SK-N-SH (cell line): ENCODE results near the gene TGFB2. TPM values are rescaled to one million over a fixed set of nuclear protein-coding genes. Genes with fewer than 3 reads are reported as not detected.
A peak's percentile ranks its signal among the peaks of the same experiment; 100 is the strongest.

Experiments used
- CTCF ChIA-PET: fragments of 300-600, 350-600 bp; formaldehyde crosslinking; extraction: SDS; loops from one replicate; lab custom pipeline; 2021; lab: Yijun Ruan, JAX
- POLR2A ChIA-PET: fragments of 350-600 bp; sonication (Branson Sonifier 250); formaldehyde crosslinking; extraction: SDS; loops from one replicate; lab custom pipeline; 2020; ENCODE audit warnings: antibody characterized with exemption, inconsistent platforms; lab: Yijun Ruan, JAX
- DNase-seq: peaks from one replicate; pipeline ENCODE4 v3.0.0; 2012
- H2AFZ ChIP-seq: fragments of 200-600 bp; sonication (generic); 2 replicates; pipeline ENCODE4 v1.8.1; 2016; ENCODE audit warnings: antibody characterized with exemption, mild to moderate bottlenecking, low read depth
- H3F3A ChIP-seq: fragments of 200-600 bp; sonication (generic); replicated peaks from 2 replicates; pipeline ENCODE3; 2016; ENCODE audit warnings: antibody characterized with exemption, mild to moderate bottlenecking; ENCODE audit not compliant: insufficient read depth
- H3K27ac ChIP-seq, 2 experiments: fragments of 200-500 bp in 1 of 2; fragments of 200-600 bp in 1 of 2; sonication (Bioruptor generic) in 1 of 2; sonication (generic), shearing (Covaris generic) in 1 of 2; 2 replicates each; pipeline versions ENCODE4 v1.5.1 to v1.6.1; 2014 to 2016; ENCODE audit warnings: low read depth in 2 of 2, inconsistent platforms in 1 of 2, low read length in 1 of 2, mild to moderate bottlenecking in 1 of 2, mixed read lengths in 1 of 2
- H3K27me3 ChIP-seq: fragments of 200-600 bp; sonication (generic), shearing (Covaris generic); 2 replicates; pipeline ENCODE4 v1.6.1; 2016; ENCODE audit warnings: mixed run types; ENCODE audit not compliant: insufficient read depth
- H3K36me3 ChIP-seq, 2 experiments: fragments of 200-500 bp in 1 of 2; fragments of 200-600 bp in 1 of 2; sonication (Bioruptor generic) in 1 of 2; sonication (generic) in 1 of 2; replicated peaks in 1 of 2; 2 replicates each; pipeline versions ENCODE3 to v1.5.1; 2014 to 2016; ENCODE audit warnings: low read length in 1 of 2, mild to moderate bottlenecking in 1 of 2; ENCODE audit not compliant: insufficient read depth in 2 of 2, control insufficient read depth in 1 of 2
- H3K4me1 ChIP-seq, 2 experiments: fragments of 200-500 bp in 1 of 2; fragments of 200-600 bp in 1 of 2; sonication (Bioruptor generic) in 1 of 2; sonication (generic), shearing (Covaris generic) in 1 of 2; 2 replicates each; pipeline versions ENCODE4 v1.5.1 to v1.6.1; 2014 to 2016; ENCODE audit warnings: low read depth in 1 of 2, low read length in 1 of 2, mixed run types in 1 of 2; ENCODE audit not compliant: insufficient read depth in 2 of 2, control insufficient read depth in 1 of 2
- H3K4me2 ChIP-seq: fragments of 200-600 bp; sonication (generic), shearing (Covaris generic); 2 replicates; pipeline ENCODE4 v1.6.1; 2017; ENCODE audit warnings: mixed run types
- H3K4me3 ChIP-seq, 2 experiments: fragments of 200-500 bp in 1 of 2; fragments of 200-600 bp in 1 of 2; sonication (Bioruptor generic) in 1 of 2; sonication (generic), shearing (Covaris generic) in 1 of 2; 2 replicates each; pipeline versions ENCODE4 v1.5.1 to v1.8.1; 2014 to 2016; ENCODE audit warnings: low read depth in 2 of 2, inconsistent platforms in 1 of 2, low read length in 1 of 2, mild to moderate bottlenecking in 1 of 2, mixed read lengths in 1 of 2, moderate library complexity in 1 of 2
- H3K79me2 ChIP-seq: fragments of 200-600 bp; sonication (generic); 2 replicates; pipeline ENCODE4 v1.8.1; 2017; ENCODE audit warnings: mild to moderate bottlenecking; ENCODE audit not compliant: insufficient read depth
- H3K9ac ChIP-seq: fragments of 200-600 bp; sonication (generic); 2 replicates; pipeline ENCODE4 v1.6.1; 2017; ENCODE audit warnings: mixed run types
- H3K9me2 ChIP-seq: fragments of 200-600 bp; sonication (generic); 2 replicates; pipeline ENCODE4 v1.6.1; 2017; ENCODE audit warnings: mixed run types
- H3K9me3 ChIP-seq: fragments of 200-600 bp; sonication (generic); 2 replicates; pipeline ENCODE4 v1.6.1; 2017; ENCODE audit warnings: mixed run types, mild to moderate bottlenecking, moderate library complexity
- H4K20me1 ChIP-seq: fragments of 200-600 bp; sonication (generic); 2 replicates; pipeline ENCODE4 v1.6.1; 2017; ENCODE audit warnings: mild to moderate bottlenecking, mixed run types; ENCODE audit not compliant: insufficient read depth
- CHD2 ChIP-seq: fragments of 150-350 bp; IDR thresholded peaks from 2 replicates; pipeline ENCODE4 v1.6.1; 2018; ENCODE audit warnings: low read length; ENCODE audit not compliant: partially characterized antibody
- FOSL2 ChIP-seq: IDR thresholded peaks from 2 replicates; pipeline ENCODE4 v1.4.0; 2012; ENCODE audit warnings: low read depth, mild to moderate bottlenecking, moderate library complexity, borderline replicate concordance
- GABPA ChIP-seq: IDR thresholded peaks from 2 replicates; pipeline ENCODE4 v1.4.0; 2012; ENCODE audit warnings: low read depth, mild to moderate bottlenecking
- IRF3 ChIP-seq: fragments of 150-350 bp; IDR thresholded peaks from 2 replicates; pipeline ENCODE4 v1.6.1; 2016; ENCODE audit warnings: mild to moderate bottlenecking, low read depth, low read length
- JUND ChIP-seq: IDR thresholded peaks from 2 replicates; pipeline ENCODE4 v1.4.0; 2012
- MAX ChIP-seq: IDR thresholded peaks from 2 replicates; pipeline ENCODE4 v1.4.0; 2012; ENCODE audit warnings: low read depth
- MEF2A ChIP-seq: IDR thresholded peaks from 2 replicates; pipeline ENCODE4 v1.4.0; 2012; ENCODE audit warnings: low read depth, borderline replicate concordance
- MXI1 ChIP-seq: IDR thresholded peaks from 2 replicates; pipeline ENCODE4 v1.6.1; 2012; ENCODE audit warnings: mild to moderate bottlenecking, low read depth, low read length, improper control_type of control experiment
- NRF1 ChIP-seq: IDR thresholded peaks from 2 replicates; pipeline ENCODE4 v1.6.1; 2012; ENCODE audit warnings: low read depth, mild to moderate bottlenecking, low read length
- PBX3 ChIP-seq: IDR thresholded peaks from 2 replicates; pipeline ENCODE4; 2012
- RAD21 ChIP-seq: IDR thresholded peaks from 2 replicates; pipeline ENCODE4 v1.6.1; 2012; ENCODE audit warnings: mild to moderate bottlenecking, low read length
- RCOR1 ChIP-seq: fragments of 150-350 bp; IDR thresholded peaks from 2 replicates; pipeline ENCODE4 v1.6.1; 2017; ENCODE audit warnings: antibody characterized with exemption, low read length
- REST ChIP-seq: IDR thresholded peaks from 2 replicates; pipeline ENCODE4 v1.6.1; 2012; ENCODE audit warnings: mild to moderate bottlenecking, low read depth, low read length, moderate library complexity
- RFX5 ChIP-seq: IDR thresholded peaks from 2 replicates; pipeline ENCODE4 v1.6.1; 2012; ENCODE audit warnings: mild to moderate bottlenecking, improper control_type of control experiment, low read length
- RXRA ChIP-seq: IDR thresholded peaks from 2 replicates; pipeline ENCODE4 v1.4.0; 2012; ENCODE audit warnings: low read depth, mild to moderate bottlenecking, borderline replicate concordance
- SIN3A ChIP-seq: IDR thresholded peaks from 2 replicates; pipeline ENCODE4 v1.6.1; 2012; ENCODE audit warnings: low read depth, mild to moderate bottlenecking, low read length, moderate library complexity, borderline replicate concordance
- SMC3 ChIP-seq: IDR thresholded peaks from 2 replicates; pipeline ENCODE4 v1.6.1; 2012; ENCODE audit warnings: low read depth, low read length, improper control_type of control experiment
- TAF1 ChIP-seq: IDR thresholded peaks from 2 replicates; pipeline ENCODE4 v1.6.1; 2012; ENCODE audit warnings: low read depth, mild to moderate bottlenecking, low read length, moderate library complexity, borderline replicate concordance
- TCF12 ChIP-seq: IDR thresholded peaks from 2 replicates; pipeline ENCODE4 v1.4.0; 2012
- TEAD4 ChIP-seq: IDR thresholded peaks from 2 replicates; pipeline ENCODE4 v1.4.0; 2012; ENCODE audit warnings: mild to moderate bottlenecking, borderline replicate concordance; ENCODE audit not compliant: insufficient read depth
- YY1 ChIP-seq: IDR thresholded peaks from 2 replicates; pipeline ENCODE4 v1.4.0; 2012; ENCODE audit warnings: low read depth, mild to moderate bottlenecking
- ZBTB33 ChIP-seq: IDR thresholded peaks from 2 replicates; pipeline ENCODE4 v1.4.0; 2012; ENCODE audit warnings: low read depth, borderline replicate concordance
- WGBS: methylation state at CpG from one replicate; pipeline ENCODE4 v1.1.6; 2017; ENCODE audit warnings: low lambda C conversion rate; 5-methylcytosine and 5-hydroxymethylcytosine counted together
- polyA plus RNA-seq, 3 experiments: library from polyadenylated mRNA; depleted of rRNA; stranded (reverse); fragments of >200 nt; gene quantifications; 2 replicates each; pipeline ENCODE4 v1.2.3, GENCODE V29; 2012

TGFB2 gene
- polyA plus RNA-seq, 1 of the 3 experiments (the other 2 are of a cell fraction): 2.4 TPM

GRCh38 chr1:218473522-218473921 lies 128.4 kb downstream of the TGFB2 start (continued):
- TF ChIP-seq TAF1 (no peak), FOSL2 (no peak), SIN3A (no peak), RFX5 (no peak), TCF12 (peak; percentile 42; the same call in 1 of the 2 replicates), MEF2A (no peak), IRF3 (no peak), TEAD4 (no peak), PBX3 (no peak), JUND (peak; percentile 45; the same call in 1 of the 2 replicates), ZBTB33 (no peak), RAD21 (no peak), RXRA (no peak)

GRCh38 chr1:218474128-218474527 lies 129.0 kb downstream of the TGFB2 start:
- ChIA-PET CTCF (no interaction called here), POLR2A (no interaction called here)
- no peak for DNase-seq
- no peak overlapping the region for H2AFZ ChIP-seq
- no peaks in the 10 kb centered on the region for H3K9me3 ChIP-seq
- TF ChIP-seq RCOR1 (no peak), MAX (no peak), TCF12 (no peak), RAD21 (no peak), FOSL2 (no peak), MXI1 (no peak), SMC3 (no peak), GABPA (no peak), YY1 (no peak), CHD2 (no peak), REST (no peak), NRF1 (no peak)
- H3K9ac ChIP-seq: no peak overlapping the region
- H3F3A ChIP-seq: peaks cover 13% of the 10 kb centered on the region
- no peak overlapping the region for H3K4me2 ChIP-seq
- WGBS: 96% methylated on average over 5 of the region's 5 CpGs
- no peaks in the 10 kb centered on the region for H3K36me3 ChIP-seq
- no peaks in the 10 kb centered on the region for H3K79me2 ChIP-seq
- no peak overlapping the region for H3K4me3 ChIP-seq
- H3K4me1 ChIP-seq: peaks cover 17 to 30% of the 10 kb centered on the region in 2 experiments
- no peaks in the 10 kb centered on the region for H3K9me2 ChIP-seq
- no peaks in the 10 kb centered on the region for H3K27me3 ChIP-seq
- no peaks in the 10 kb centered on the region for H4K20me1 ChIP-seq
- peak overlapping the region; percentile 87 to 97; a peak in 3 of 4 replicates for H3K27ac ChIP-seq
